Stimulated activated CD8-positive, alpha-beta memory T cell treated with anti-CD3 and anti-CD28 coated beads, Interleukin-15, amount 100 ng/mL, for 1 hour (primary cell): ENCODE data around the gene ERICH6B.

Experiments used
- DNase-seq: peaks from one replicate; pipeline ENCODE4 v3.0.0-alpha.2; 2020; ENCODE audit warnings: low read depth

Gene ERICH6B

GRCh38 chr13:45601680-45602079 lies 13.9 kb downstream of the ERICH6B start:
- DNase-seq: no peak

GRCh38 chr13:45598597-45598996 lies 16.9 kb downstream of the ERICH6B start:
- no peak for DNase-seq

- no peak for DNase-seq
Measured at GRCh38 chr13:45596800-45597475, 18.6 kb downstream of the ERICH6B start.

- DNase-seq: no peak
Measured at GRCh38 chr13:45595965-45596364, 19.6 kb downstream of the ERICH6B start.

DNA sequence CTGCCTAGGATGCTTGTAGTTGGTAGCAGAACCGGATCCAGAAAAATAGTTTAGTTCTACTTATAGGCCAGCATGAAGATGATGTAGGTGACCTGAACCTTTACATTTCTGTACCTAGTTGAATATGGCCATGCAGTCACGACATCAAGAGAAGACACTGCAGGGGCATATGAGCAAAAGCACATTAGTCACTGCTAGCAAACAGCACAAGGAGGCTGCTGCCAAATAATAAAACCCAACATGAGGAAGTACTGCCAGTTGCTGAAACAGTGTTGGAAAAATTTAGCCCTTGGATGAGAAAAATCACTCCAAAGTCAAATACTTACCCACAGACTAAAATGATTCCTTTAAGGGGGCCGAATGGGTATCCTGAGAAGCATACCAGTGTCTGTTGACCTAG lies 20.8 kb downstream of the ERICH6B start:
- no peak for DNase-seq

- no peak for DNase-seq
Measured at GRCh38 chr13:45594227-45594626, 21.3 kb downstream of the ERICH6B start.

- no peak for DNase-seq
Measured at GRCh38 chr13:45592758-45593157, 22.8 kb downstream of the ERICH6B start.

DNA sequence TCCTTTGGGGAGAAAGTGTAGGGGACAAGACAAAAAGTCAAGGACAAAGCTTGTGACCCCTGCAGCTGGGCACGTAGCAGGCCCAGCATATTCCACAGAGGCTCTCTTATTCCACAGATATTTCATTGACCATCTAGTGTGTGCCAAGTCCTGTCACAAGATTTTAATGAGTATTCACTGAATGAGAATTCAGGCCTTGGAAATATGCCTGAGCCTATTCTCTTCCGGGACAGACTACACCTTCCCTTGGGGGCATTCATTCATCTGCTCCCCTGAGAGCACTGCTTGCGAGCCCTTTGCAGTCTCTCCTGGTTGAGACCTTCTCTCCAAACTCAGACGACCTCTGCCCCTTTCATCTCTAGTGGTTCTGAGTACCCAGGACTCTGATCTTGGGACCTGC lies 25.5 kb downstream of the ERICH6B start:
- DNase-seq: no peak

- DNase-seq: no peak
Measured at GRCh38 chr13:45587897-45588296, 27.6 kb downstream of the ERICH6B start.

- DNase-seq: no peak
Measured at GRCh38 chr13:45584816-45585215, 30.7 kb downstream of the ERICH6B start.

DNA sequence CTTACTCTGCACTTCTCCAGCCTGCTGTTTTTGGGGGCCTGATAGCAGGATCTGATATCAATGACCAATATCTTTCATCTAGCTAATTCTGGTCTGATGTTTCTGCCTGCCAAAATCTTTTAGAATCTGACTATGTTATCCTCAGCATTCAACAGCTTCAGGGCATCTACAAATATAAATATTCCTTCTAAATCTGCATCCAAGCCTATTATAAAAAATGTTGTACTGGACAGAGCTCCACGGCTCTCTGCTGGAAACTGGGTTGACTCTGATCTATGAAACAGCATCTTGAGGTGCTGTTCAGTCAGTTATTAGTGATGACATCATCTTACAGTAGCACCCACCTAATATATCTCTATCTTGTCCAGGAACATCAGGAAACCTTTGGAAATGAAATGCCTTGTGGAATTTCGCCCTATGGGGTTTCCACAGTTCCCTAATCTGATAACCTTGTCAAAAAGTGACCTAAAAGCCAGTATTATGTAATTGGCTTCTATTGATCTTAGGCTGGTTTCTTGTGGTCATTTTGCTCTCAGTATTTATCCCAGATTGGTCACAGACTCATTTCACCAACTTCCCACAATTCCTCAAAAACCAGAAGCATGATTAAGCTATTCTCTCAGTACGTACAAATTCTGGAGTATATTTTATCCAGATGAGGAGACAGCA lies 33.0 kb downstream of the ERICH6B start:
- no peak for DNase-seq

- DNase-seq: no peak
Measured at GRCh38 chr13:45576466-45576865, 39.1 kb downstream of the ERICH6B start.

GRCh38 chr13:45575830-45576180 lies 39.7 kb downstream of the ERICH6B start:
- DNase-seq: no peak

DNA sequence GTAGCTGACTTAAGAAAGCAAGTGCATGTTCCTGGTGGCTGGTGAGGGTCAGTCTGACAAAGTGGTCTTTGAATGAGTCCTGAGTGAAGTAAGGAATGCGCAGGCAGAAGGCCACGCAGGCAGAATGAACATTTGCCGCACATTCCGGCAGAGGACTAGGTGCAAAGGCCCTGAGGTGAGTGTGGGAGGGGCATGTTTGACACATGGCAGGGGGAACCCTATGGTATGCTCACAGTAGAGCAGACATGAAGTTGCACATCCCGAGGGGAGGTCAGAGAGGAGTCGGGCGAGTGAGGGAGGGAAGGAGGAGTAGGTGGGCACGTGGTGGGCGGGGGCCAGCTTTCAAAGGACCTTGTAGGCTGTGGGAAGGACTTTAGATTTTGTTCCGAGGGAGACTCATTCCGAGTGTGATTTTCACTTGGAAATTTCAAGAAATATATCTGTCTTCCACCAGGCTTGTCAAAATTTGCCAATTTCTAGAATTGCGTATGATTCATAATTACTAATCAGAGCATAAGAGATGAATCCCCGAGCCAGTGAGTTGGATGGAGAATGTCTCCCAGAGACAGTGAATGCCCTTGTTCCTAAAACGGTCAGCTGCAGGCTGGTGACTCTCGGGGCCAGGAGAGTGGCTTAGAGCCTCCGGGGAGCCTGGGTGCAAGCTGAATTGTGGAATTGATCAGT lies 40.3 kb downstream of the ERICH6B start:
- DNase-seq: no peak

DNA sequence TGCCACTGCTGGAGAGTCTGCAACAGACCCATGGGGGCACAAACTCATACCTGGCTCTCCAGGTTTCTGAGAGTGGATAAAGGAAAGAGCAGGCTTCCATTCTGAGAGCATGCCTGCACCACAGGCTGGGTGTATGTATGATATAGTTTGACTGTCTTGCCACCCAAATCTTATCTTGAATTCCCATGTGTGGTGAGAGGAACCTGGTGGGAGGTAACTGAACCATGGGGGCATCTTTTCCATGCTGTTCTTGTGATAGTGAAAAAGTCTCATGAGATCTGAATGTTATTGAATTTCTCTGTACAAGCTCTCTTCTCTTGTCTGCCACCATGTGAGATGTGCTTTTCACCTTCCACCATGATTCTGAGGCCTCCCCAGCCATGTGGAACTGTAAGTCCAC lies 50.2 kb downstream of the ERICH6B start:
- DNase-seq: no peak

- no peak for DNase-seq
Measured at GRCh38 chr13:45564133-45564776, 51.3 kb downstream of the ERICH6B start.

- DNase-seq: no peak
Measured at GRCh38 chr13:45554604-45555109, 60.9 kb downstream of the ERICH6B start.

- DNase-seq: no peak
Measured at GRCh38 chr13:45548281-45548680, 67.3 kb downstream of the ERICH6B start.

- no peak for DNase-seq
Measured at GRCh38 chr13:45546410-45546765, 69.2 kb downstream of the ERICH6B start.

- no peak for DNase-seq
Measured at GRCh38 chr13:45545686-45546409, 69.7 kb downstream of the ERICH6B start.

GRCh38 chr13:45544520-45544919 lies 71.0 kb downstream of the ERICH6B start:
- no peak for DNase-seq

DNA sequence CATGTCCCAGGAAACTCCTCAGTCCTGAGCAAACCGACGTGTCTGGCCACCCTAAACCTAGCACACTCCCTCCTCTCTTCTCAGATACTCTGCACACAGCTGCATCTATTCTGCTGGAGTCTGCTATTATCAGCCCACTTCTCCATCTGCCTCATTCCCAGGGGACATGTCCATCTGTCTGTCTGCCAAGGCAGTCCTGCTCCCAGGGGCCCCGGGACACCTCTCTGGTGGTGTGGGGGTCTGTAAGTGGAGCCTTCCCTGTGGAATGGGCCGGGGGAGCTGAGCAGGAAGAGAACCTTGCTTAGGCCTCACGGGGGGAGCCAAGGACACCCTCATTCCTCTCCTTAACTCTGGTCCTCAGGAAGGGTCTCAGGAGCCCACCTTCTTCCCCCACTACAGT lies 72.7 kb downstream of the ERICH6B start:
- no peak for DNase-seq
